ENCODE results near the gene THAP2.

Gene THAP2

DNA sequence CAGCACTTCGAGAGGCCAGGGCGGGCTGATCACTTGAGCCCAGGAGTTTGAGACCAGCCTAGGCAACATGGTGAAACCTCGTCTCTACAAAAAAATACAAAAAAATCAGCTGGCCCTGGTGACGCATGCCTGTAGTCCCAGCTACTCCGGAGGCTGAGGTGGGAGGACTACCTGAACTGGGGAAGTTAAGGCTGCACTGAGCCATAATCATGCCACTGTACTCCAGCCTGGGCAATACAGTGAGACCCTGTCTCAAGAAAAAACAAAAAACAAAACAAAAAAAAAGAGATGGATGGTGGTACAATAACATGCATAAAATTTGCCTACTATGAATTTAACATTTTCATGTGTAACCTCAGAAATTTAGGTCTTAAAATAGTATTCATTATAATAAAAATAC is 2.2 kb downstream of the THAP2 start:
- no peak overlapping the region for H3K4me3 ChIP-seq (ENCODE audit: low read depth, low read length)
- TF ChIP-seq, protein P1, sequence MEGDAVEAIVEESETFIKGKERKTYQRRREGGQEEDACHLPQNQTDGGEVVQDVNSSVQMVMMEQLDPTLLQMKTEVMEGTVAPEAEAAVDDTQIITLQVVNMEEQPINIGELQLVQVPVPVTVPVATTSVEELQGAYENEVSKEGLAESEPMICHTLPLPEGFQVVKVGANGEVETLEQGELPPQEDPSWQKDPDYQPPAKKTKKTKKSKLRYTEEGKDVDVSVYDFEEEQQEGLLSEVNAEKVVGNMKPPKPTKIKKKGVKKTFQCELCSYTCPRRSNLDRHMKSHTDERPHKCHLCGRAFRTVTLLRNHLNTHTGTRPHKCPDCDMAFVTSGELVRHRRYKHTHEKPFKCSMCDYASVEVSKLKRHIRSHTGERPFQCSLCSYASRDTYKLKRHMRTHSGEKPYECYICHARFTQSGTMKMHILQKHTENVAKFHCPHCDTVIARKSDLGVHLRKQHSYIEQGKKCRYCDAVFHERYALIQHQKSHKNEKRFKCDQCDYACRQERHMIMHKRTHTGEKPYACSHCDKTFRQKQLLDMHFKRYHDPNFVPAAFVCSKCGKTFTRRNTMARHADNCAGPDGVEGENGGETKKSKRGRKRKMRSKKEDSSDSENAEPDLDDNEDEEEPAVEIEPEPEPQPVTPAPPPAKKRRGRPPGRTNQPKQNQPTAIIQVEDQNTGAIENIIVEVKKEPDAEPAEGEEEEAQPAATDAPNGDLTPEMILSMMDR (IDR thresholded peaks at IDR 0.05; ENCODE audit: low read depth, low read length, missing control alignments) = no peak
- DNase-seq (ENCODE audit: low read depth) = no peak

DNA sequence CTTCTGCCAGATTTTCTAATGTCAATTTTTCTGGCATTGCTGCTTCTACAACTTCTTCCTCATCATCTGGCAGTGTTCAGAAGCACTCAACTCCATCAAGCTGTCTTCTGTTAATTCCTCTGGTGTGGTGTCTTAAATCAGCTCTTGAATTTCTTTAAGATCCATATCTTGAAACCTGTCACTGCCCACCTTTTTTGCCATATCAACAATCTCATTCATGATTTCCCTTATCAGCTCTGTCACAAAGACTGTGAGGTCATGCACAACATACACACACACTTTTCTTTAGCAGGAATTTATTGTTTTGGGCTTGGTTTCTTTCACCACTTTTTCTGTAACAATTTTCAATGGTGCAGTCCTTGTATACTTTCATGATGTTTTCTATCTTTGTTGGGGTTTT is 7.2 kb downstream of the THAP2 start:
- DNase-seq (ENCODE audit: low read depth) = no peak
- H3K4me3 ChIP-seq (ENCODE audit: low read depth, low read length) = no peak overlapping the region
- TF ChIP-seq, protein P1 (IDR thresholded peaks at IDR 0.05; ENCODE audit: low read depth, low read length, missing control alignments) = no peak

DNA sequence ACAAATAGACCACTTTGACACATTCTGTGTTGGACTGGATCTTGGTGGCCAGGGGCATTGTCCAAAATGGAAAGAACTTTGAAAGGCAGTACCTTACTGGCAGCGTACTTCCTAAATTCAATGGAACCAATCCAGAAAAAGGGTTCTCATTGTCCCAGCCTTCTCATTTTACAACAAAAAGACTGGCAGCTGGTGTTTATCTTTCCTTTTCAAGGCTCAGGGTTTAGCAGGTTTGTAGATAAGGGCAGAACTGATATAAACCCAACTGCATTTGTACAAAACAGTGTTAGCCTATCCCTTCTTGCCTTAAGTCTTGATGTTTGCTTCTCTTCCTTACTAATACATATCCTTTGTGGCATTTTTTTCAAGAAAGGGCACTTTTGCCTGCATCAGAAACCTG is 7.7 kb downstream of the THAP2 start:
- TF ChIP-seq, protein P1 (IDR thresholded peaks at IDR 0.05; ENCODE audit: low read depth, low read length, missing control alignments) = no peak
- no peak for DNase-seq (ENCODE audit: low read depth)

DNA sequence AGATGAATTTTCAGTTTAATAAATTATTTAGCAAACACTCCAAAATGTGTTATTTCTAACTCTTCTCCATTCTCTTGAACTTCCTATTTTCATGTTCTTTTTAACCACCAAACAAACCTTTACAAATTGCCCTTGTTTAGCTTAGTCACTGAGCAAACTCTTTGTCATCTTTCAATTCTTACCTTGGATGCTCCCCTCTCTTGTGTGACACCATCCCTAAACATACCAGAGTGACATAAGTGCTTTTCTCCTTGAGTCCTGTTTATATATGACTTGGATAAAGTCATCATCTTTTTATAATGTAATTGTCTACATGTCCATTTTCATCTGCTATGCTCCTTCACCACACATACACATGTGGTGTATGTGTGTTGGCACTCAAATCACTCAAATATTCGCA is 18.4 kb downstream of the THAP2 start:
- H3K4me3 ChIP-seq (ENCODE audit: low read depth, low read length) = no peak overlapping the region
- TF ChIP-seq, protein P1 (IDR thresholded peaks at IDR 0.05; ENCODE audit: low read depth, low read length, missing control alignments) = no peak
- no peak for DNase-seq (ENCODE audit: low read depth)

More for the DNA sequence above, 7.7 kb downstream of the THAP2 start:
- H3K4me3 ChIP-seq (ENCODE audit: low read depth, low read length) = no peak overlapping the region

DNA sequence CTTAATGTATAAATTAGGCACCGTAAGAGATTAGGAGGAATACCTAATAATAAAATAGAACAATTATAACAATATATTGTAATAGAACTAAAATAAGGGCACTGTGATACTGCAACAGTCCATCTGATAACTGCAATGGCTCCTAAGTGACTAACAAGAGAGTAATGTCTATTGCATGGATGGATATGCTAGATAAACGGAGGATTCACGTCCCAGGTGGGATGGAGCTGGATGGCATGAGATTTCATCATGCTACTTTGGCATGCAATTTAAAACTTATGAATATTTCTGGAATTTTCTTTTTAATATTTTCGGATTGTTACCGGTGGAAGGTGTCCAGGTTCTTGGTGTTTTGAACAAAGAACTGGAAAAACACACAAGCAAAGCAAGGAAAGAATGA is 19.5 kb downstream of the THAP2 start:
- no peak for DNase-seq (ENCODE audit: low read depth)
- no peak overlapping the region for H3K4me3 ChIP-seq (ENCODE audit: low read depth, low read length)
- TF ChIP-seq, protein P1 (IDR thresholded peaks at IDR 0.05; ENCODE audit: low read depth, low read length, missing control alignments) = no peak

DNA sequence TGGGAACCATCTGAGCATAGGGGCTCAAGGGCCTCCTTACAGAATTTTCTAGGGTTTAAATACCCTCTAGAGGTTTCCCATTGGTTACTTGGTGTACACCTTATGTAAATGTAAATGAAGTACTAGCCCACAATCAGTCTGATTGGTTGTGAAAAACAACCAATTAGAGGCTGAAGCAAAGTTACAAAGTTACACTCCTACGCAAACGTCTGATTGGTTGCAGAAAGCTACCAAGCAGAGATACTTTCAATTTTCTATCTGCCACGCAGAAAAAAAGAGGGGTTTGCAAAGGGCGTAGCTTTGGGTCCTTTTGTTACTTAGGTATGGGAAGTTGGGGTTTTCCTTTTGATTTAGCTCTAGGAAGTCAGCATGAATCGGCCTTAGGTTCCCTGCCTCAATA is 20.0 kb downstream of the THAP2 start:
- H3K4me3 ChIP-seq (ENCODE audit: low read depth, low read length) = no peak overlapping the region
- TF ChIP-seq, protein P1 (IDR thresholded peaks at IDR 0.05; ENCODE audit: low read depth, low read length, missing control alignments) = no peak
- no peak for DNase-seq (ENCODE audit: low read depth)

DNA sequence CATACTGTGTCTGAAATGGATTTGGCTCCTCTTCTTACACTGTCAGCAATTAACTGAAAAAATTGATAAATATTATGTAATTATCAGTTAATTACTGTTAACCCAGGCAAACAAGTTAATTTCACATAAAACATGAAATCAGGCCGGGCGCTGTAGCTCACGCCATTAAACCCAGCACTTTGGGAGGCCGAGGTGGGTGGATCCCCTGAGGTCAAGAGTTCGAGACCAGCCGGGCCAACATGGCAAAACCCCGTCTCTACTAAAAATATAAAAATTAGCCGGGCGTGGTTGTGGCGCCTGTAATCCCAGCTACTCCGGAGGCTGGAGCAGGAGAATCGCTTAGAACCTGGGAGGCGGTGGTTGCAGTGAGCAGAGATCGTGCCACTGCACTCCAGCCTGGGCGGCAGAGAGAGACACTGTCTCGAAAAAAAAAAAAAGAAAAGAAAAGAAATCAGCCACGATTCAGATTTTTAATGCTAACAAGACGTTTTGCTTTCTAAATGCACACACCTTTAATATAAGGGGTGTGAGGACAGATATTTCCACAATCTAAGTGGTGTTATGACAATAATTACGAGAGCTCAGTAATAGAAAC is 21.3 kb downstream of the THAP2 start:
- H3K4me3 ChIP-seq (ENCODE audit: low read depth, low read length) = peak overlapping the region; percentile 78
- TF ChIP-seq, protein P1 (IDR thresholded peaks at IDR 0.05; ENCODE audit: low read depth, low read length, missing control alignments) = no peak
- DNase-seq (ENCODE audit: low read depth) = no peak
